ENCODE data around the gene PROSER3.

Gene PROSER3

GRCh38 chr19:35739275-35740107, 18.5 kb upstream of the PROSER3 start:
- DNase-seq: no peak

GRCh38 chr19:35740108-35740422, 17.9 kb upstream of the PROSER3 start:
- no peak for DNase-seq

GRCh38 chr19:35740423-35741202, 17.4 kb upstream of the PROSER3 start:
- DNase-seq: peak; percentile 95

GRCh38 chr19:35741203-35741515, 16.8 kb upstream of the PROSER3 start:
- DNase-seq: no peak

- no peak for DNase-seq
Measured at GRCh38 chr19:35742121-35742724, 15.8 kb upstream of the PROSER3 start, which contains the start of gene IGFLR1. Gene IGFLR1 (minus strand): TSS chr19:35742452. CDS start chr19:35741180, 1,272 bp downstream.

- no peak for DNase-seq
Measured at GRCh38 chr19:35743640-35744429, 14.1 kb upstream of the PROSER3 start.

- peak; percentile 90 for DNase-seq
Measured at GRCh38 chr19:35744430-35745327, 13.3 kb upstream of the PROSER3 start.

- peak; percentile 89 for DNase-seq
Measured at GRCh38 chr19:35745328-35746086, 12.5 kb upstream of the PROSER3 start, which contains the start of the genes PSENEN and U2AF1L4. Gene PSENEN (plus strand): TSS chr19:35745651. CDS start chr19:35745931, 280 bp downstream. Gene U2AF1L4 (minus strand): TSS chr19:35745418. CDS start chr19:35745391, 27 bp downstream.

GRCh38 chr19:35746087-35746462, 11.9 kb upstream of the PROSER3 start:
- DNase-seq: no peak

- DNase-seq: no peak
Measured at GRCh38 chr19:35746531-35746930, 11.4 kb upstream of the PROSER3 start.

GRCh38 chr19:35748106-35749020, 9.6 kb upstream of the PROSER3 start, which contains the start of gene LIN37:
Gene LIN37 (plus strand): TSS chr19:35748576. CDS start chr19:35748725, 149 bp downstream.
- peak; percentile 96 for DNase-seq

- no peak for DNase-seq
Measured at GRCh38 chr19:35750167-35750566, 7.8 kb upstream of the PROSER3 start.

GRCh38 chr19:35751839-35752745, 5.9 kb upstream of the PROSER3 start:
- DNase-seq: no peak

GRCh38 chr19:35752746-35753350, 5.1 kb upstream of the PROSER3 start:
- no peak for DNase-seq

GRCh38 chr19:35753634-35754369, 4.2 kb upstream of the PROSER3 start:
- DNase-seq: no peak

GRCh38 chr19:35754370-35755130, 3.4 kb upstream of the PROSER3 start:
- DNase-seq: no peak

GRCh38 chr19:35755131-35755549, 2.8 kb upstream of the PROSER3 start:
- no peak for DNase-seq

All from NCI-H2029 treated with DMSO at 0.1 percent for 48 hours (cell line).